Stimulated activated CD4-positive, alpha-beta T cell treated with anti-CD3 and anti-CD28 coated beads, TNF-alpha, amount 100 ng/mL, for 24 hours (primary cell): ENCODE results near the gene SKAP2.
"Not testable (repeated sequence)": the region's sequence is repeated elsewhere in the genome, so short reads cannot be mapped to it uniquely, and the experiment has no call there.

Source experiments
- DNase-seq, 3 experiments: peaks; one replicate each; pipeline ENCODE4 v3.0.0-alpha.2; 2020; ENCODE audit warnings: low read depth in 3 of 3

SKAP2 gene

GRCh38 chr7:26857506-26858240, 6.7 kb downstream of the SKAP2 start:
- no peak for DNase-seq

GRCh38 chr7:26857170-26857505, 7.3 kb downstream of the SKAP2 start:
- DNase-seq = no peak

- no peak for DNase-seq
Observed at GRCh38 chr7:26856176-26856985, 8.0 kb downstream of the SKAP2 start.

GRCh38 chr7:26854876-26855855, 9.2 kb downstream of the SKAP2 start:
- DNase-seq = no peak

GRCh38 chr7:26853788-26854393, 10.5 kb downstream of the SKAP2 start:
- no peak for DNase-seq

- no peak for DNase-seq
Observed at GRCh38 chr7:26850193-26850651, 14.2 kb downstream of the SKAP2 start.

- no peak for DNase-seq
Observed at GRCh38 chr7:26843705-26844104, 20.7 kb downstream of the SKAP2 start.

- no peak for DNase-seq
Observed at GRCh38 chr7:26842897-26843296, 21.5 kb downstream of the SKAP2 start.

GRCh38 chr7:26841003-26841739, 23.2 kb downstream of the SKAP2 start:
- no peak for DNase-seq

- DNase-seq = not testable (repeated sequence)
Observed at GRCh38 chr7:26836793-26837192, 27.6 kb downstream of the SKAP2 start.

GRCh38 chr7:26815426-26815825, 49.0 kb downstream of the SKAP2 start:
- no peak for DNase-seq

GRCh38 chr7:26813432-26813831, 51.0 kb downstream of the SKAP2 start:
- no peak for DNase-seq

GRCh38 chr7:26794541-26794940, 69.8 kb downstream of the SKAP2 start:
- DNase-seq = no peak

- DNase-seq = no peak
Observed at GRCh38 chr7:26792576-26792975, 71.8 kb downstream of the SKAP2 start.

- no peak for DNase-seq
Observed at GRCh38 chr7:26792006-26792405, 72.4 kb downstream of the SKAP2 start.

- DNase-seq = no peak
Observed at GRCh38 chr7:26789481-26790184, 74.8 kb downstream of the SKAP2 start.

- no peak for DNase-seq
Observed at GRCh38 chr7:26787701-26788100, 76.7 kb downstream of the SKAP2 start.

- DNase-seq = no peak
Observed at GRCh38 chr7:26784118-26784517, 80.3 kb downstream of the SKAP2 start.

- DNase-seq = no peak
Observed at GRCh38 chr7:26782501-26782900, 81.9 kb downstream of the SKAP2 start.

GRCh38 chr7:26779978-26780595, 84.3 kb downstream of the SKAP2 start:
- DNase-seq = no peak
